Fibroblast of skin of right quadriceps (primary cell): ENCODE data around the gene SRM.
A peak's percentile ranks its signal among the peaks of the same experiment; 100 is the strongest.
"Not testable (repeated sequence)": the region's sequence is repeated elsewhere in the genome, so short reads cannot be mapped to it uniquely, and the experiment has no call there.

Source experiments
- DNase-seq: peaks from one replicate; pipeline ENCODE4 v3.0.0-alpha.2; 2013

SRM gene

DNA sequence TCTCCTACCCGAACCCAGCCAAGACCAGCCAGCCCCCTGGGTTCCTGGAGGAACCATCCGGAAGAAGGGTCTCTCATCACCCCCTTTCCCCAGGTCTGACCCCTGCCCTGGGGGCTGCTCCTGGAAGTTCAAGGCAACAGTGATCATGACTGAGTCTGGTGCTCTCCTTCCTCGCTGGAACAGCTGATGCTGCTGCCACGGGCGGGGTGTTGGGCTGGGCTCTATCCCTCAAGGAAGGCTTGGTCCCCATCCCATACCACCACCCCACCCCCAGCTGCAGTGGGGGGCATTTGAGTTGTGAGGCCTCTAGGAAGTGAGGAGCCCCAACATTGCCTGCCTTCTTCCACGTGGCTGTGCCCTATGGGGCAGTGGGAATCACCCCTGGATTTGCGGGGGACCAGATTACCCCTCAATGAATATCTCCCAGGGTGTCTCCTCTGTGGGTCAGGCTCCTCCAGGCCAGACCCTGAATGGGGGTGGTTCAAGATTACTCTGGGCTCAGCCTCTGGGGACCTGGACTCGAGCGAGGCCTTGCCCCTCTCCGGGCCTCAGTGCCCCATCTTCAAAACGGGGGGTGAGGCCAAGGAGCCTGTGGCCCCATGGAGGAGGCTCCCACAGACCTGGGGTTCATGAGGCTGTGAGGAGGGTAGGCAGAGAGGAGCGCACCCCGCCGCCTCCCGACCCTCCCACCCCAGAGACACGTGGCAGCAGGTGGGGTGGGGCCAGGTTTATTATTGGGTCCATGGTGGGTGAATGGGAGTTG is 15.6 kb downstream of the SRM start:
- DNase-seq, result no peak

DNA sequence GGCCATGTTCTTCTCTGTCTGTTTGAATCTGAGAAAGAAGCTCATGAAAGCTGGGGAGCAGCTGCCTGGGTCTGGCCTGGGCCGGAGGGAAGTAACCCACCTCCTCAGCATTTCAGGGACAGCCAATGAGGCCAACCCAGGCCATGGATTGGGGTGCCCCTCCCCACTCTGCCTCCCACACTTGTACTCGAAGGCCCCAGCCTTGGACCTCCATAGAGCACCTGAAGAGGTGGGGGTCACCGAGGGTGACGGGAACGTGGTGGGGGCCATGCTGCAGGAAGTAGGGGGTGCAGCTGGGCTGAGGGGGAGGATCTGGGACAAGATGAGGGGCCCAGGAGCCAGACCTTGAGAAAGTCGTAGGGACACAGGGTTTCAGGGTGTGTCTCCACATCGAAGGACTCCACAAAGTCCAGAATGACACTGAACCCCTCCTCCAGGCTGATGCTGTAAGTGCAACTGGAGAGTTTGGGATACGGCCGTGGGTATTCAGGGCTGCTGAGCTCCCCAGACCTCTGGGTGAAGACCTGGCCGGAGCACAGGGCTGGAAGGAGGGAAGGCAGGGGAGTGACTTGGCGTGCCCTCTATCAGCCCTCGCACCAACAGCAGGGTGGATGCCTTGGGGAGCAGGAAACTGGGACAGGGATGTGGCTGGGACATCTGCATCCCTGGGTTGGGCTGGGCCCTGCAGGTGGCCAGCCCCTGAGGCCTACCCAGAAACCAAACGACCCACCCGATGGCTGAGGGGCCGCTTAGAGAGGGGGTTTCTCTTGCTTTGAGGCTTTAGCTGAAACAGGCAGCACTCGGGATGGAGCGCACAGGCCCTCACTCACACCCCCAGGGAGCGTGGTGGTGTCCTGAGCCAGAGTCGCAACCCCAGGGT is 16.6 kb downstream of the SRM start:
- DNase-seq, result no peak

GRCh38 chr1:11042065-11042464 is 17.8 kb downstream of the SRM start:
- no peak for DNase-seq

DNA sequence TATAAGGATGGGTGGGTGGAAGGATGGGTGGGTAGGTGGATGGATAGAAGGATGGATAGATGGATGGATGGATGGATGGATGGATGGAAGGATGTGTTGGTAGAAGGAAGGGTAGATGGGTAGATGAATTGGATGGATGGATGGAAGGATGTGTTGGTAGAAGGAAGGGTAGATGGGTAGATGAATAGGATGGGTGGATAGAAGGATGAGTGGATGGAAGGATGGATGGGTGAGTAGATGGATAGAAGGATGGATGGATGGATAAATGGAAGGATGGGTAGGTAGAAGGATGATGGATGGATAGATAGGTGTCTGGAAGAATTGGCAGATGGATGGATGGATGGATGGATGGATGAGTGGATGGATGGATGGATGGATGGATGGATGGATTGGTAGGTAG is 18.8 kb downstream of the SRM start:
- no peak for DNase-seq

GRCh38 chr1:11040105-11040429 is 19.8 kb downstream of the SRM start:
- DNase-seq, result not testable (repeated sequence)

GRCh38 chr1:11039351-11040104 is 20.3 kb downstream of the SRM start:
- DNase-seq, result no peak

DNA sequence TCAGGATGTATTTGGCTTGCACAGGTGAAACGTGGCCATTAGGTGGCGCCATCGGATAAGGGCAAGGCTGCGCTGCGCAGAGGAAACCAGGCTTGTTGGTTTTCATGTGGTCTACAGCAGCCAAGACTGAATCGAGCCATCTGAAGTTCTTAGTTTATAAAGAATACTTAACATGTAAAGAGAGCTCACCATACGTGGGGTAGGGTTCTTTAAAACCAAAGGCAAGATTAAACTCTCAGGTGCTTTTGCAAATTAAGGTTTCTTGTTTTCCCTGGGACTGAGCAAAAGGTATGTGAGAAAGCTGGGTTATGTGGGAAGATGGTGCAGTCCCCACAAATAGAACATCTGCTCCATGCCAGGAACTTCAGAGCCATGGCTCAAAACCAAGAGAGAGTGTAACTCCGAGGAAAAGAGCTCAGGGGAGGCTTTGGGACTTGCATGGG is 22.1 kb downstream of the SRM start:
- peak; percentile 71 for DNase-seq

DNA sequence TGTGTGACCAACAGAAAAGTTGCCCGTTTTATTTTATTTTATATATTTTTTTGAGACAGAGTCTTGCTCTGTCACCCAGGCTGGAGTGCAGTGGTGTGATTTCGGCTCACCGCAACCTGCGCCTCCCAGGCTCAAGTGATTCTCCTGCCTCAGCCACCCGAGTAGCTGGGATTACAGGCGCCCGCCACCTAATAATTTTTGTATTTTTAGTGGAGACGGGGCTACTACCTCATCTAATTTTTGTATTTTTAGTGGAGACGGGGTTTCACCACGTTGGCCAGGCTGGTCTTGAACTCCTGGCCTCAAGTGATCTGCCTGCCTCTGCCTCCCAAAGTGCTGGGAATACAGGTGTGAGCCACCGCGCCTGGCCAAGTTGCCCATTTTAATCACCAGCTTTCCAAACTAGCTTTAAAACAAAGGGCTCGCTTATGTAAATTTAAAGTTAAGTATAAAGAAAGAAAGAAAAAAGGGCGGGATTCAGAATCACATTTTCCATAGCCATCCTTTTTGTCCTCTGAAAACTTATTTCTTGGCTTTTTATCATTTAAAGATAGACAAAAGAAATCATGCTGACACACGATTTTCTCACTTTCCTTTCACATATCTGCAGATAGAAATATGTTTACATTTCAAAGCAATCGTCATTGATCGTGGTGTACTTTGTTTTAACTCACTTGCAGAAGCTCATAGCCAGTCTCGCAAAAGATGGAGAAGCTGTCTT is 22.6 kb downstream of the SRM start:
- not testable (repeated sequence) for DNase-seq

DNA sequence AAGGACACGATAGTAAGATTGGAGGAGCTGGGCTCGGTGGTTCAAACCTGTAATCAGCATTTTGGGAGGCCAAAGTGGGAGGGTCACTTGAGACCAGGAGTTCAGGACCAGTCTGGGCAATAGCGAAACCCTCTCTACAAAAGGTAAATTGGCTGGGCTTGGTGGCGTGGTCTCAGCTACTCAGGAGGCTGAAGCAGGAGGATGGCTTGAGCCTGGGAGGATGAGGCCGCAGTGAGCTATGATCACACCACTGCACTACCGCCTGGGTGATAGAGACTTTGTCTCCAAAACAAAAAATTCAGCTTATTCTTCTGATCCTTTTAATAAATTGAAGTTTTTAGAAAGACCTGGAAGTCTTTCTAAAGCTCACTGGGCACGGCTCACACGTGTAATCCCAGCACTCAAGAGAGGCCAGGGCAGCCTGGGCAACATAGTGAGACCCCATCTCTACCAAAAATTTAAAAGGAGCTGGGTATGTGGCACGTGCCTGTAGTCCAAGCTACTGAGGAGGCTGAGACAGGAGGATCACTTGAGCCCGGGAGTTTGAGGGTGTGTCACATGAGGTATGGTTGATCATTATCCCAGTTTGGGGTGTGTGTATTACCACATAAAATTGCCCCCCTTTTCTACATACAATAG is 28.1 kb downstream of the SRM start:
- no peak for DNase-seq

GRCh38 chr1:11030865-11031264 is 29.0 kb downstream of the SRM start:
- no peak for DNase-seq

GRCh38 chr1:11028018-11028417 is 31.8 kb downstream of the SRM start:
- DNase-seq, result no peak

DNA sequence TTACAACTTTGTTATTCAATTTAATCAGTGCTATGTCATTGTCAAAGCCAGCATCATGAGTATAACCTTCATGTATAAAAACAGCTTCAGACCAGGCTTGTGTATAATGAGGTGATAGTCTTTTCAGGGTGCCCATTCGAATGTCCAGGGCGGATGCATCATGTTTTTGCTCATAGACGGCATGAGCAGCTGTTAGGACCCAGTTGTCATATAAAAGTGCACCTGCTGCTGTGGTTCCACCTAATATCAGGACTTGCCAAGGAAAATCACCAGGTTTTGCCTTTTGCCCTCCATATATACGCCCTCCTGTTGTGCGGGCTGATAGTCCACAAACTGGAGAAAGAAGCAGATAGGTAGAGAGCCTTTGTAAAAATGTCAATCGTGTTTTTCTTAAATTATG is 32.5 kb downstream of the SRM start:
- no peak for DNase-seq

DNA sequence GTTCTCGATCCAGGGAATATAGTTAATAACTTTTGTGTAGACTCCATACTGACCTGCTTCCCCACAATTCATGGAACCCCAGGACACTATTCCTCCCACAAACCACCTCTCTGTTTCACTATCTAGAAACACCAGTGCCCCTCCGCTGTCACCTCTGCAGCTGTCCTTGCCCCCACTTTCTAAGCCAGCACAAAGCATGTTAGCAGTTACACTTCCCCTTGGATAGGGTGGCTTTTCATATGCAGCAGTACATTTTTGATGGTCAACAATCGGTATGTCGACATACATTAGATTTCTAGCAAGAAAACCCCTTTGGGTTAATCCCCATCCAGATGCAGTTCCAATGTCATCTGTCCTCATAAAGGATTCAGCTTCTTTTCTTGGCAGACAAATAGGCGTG is 32.9 kb downstream of the SRM start:
- no peak for DNase-seq

GRCh38 chr1:11026052-11026451 is 33.8 kb downstream of the SRM start:
- DNase-seq, result no peak

DNA sequence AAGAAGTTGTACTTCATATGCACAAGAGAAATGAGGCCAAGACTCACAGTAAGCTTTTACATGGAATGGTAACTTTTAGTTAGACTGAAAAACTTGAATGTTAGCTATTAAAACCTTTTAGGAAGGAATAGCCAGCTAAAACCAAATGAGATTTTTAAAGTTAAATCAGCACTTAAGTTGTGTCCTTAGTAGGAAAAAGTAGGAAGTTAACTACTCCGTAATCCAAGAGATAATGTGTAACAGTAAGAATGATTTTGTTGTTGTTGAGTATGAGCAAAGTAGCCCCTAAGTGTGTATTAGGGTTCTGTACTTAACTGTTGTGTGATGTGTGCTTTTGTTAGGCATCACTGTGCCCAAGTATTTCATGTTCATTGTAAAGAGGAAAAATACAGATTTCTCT is 34.2 kb downstream of the SRM start:
- no peak for DNase-seq

DNA sequence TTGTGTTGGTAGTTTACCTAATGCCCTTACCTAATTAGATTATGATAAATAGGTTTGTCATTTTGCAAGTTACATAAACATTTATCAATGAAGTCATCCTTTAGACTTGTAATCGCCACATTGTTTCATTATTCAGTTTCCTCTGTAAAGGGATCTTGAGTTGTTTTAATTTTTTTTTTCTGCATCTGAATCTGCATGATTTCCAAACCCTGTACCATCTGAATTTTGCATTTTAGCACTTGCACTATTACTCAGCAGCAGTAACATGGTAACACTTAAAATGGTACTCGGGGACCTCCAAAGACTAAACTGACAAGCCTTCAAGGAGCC is 35.0 kb downstream of the SRM start:
- no peak for DNase-seq

GRCh38 chr1:11024154-11024873 is 35.5 kb downstream of the SRM start:
- DNase-seq, result no peak

GRCh38 chr1:11023201-11023600 is 36.6 kb downstream of the SRM start:
- no peak for DNase-seq

DNA sequence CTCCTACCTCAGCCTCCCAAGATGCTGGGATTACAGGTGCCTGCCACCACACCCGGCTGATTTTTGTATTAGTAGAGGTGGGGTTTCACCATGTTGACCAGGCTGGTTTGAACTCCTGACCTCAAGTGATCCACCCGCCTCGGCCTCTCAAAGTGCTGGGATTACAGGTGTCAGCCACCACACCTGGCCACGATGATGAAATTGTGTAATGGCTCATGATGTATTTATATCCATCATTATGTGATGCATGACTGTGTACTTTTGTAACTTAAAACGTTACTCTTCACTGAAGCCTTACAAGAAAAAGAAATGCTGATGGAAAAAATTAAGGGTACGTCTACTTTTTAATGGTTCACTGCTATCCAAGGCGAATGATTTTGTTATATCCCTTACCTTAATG is 39.8 kb downstream of the SRM start:
- DNase-seq, result no peak

GRCh38 chr1:11019358-11019757 is 40.5 kb downstream of the SRM start:
- not testable (repeated sequence) for DNase-seq

GRCh38 chr1:11013160-11013531 is 46.7 kb downstream of the SRM start:
- no peak for DNase-seq
